HFFc6 (cell line): Measurements from ENCODE around the gene CCDC9. TPM values are rescaled to one million over a fixed set of nuclear protein-coding genes. Genes with fewer than 3 reads are reported as not detected.

ENCODE experiments used
- DNase-seq: peaks from one replicate; pipeline ENCODE4 v3.0.0-alpha.2; 2018
- H3K27ac Mint-ChIP-seq: 2 replicates; pipeline ENCODE4 v1.8.0; 2020; ENCODE audit warnings: mild to moderate bottlenecking, mixed read lengths
- H3K27me3 Mint-ChIP-seq: 2 replicates; pipeline ENCODE4 v1.8.0; 2021; ENCODE audit warnings: mild to moderate bottlenecking, moderate library complexity, mixed read lengths; ENCODE audit not compliant: insufficient read depth
- H3K36me3 Mint-ChIP-seq: 2 replicates; pipeline ENCODE4 v1.8.0; 2021; ENCODE audit warnings: low read depth, mixed read lengths
- H3K4me1 Mint-ChIP-seq: 2 replicates; pipeline ENCODE4 v1.8.0; 2020; ENCODE audit warnings: low read depth, mixed read lengths
- H3K4me3 Mint-ChIP-seq: 2 replicates; pipeline ENCODE4 v1.8.0; 2020; ENCODE audit warnings: mild to moderate bottlenecking, moderate library complexity, mixed read lengths
- H3K9me3 Mint-ChIP-seq: 2 replicates; pipeline ENCODE4 v1.8.0; 2020; ENCODE audit warnings: mild to moderate bottlenecking, mixed read lengths
- long read RNA-seq: library from polyadenylated mRNA; unstranded; transcript quantifications from one replicate; pipeline ENCODE4 v2.0.0, GENCODE V29; 2019
- total RNA-seq, 6 experiments: library from RNA; stranded (reverse); fragmentation: NEBNext Ultra II Directional; extraction: Animal tissue kit (Norgen Biotek cat#: 25700); gene quantifications; 2 replicates in 1 of 6; 3 replicates in 5 of 6; pipeline ENCODE4 v1.2.3, GENCODE V29; 2021
- TF ChIP-seq, protein P1 (sequence below): fragments of 200-600 bp; sonication (generic); IDR thresholded peaks from 2 replicates; pipeline ENCODE4 v1.5.0; 2021; ENCODE audit warnings: antibody characterized with exemption, mild to moderate bottlenecking

The CCDC9 gene
- total RNA-seq = 10 to 100 TPM; 20.6 to 30.6 (median 23.8) TPM
- long read RNA-seq = 0 reads

DNA sequence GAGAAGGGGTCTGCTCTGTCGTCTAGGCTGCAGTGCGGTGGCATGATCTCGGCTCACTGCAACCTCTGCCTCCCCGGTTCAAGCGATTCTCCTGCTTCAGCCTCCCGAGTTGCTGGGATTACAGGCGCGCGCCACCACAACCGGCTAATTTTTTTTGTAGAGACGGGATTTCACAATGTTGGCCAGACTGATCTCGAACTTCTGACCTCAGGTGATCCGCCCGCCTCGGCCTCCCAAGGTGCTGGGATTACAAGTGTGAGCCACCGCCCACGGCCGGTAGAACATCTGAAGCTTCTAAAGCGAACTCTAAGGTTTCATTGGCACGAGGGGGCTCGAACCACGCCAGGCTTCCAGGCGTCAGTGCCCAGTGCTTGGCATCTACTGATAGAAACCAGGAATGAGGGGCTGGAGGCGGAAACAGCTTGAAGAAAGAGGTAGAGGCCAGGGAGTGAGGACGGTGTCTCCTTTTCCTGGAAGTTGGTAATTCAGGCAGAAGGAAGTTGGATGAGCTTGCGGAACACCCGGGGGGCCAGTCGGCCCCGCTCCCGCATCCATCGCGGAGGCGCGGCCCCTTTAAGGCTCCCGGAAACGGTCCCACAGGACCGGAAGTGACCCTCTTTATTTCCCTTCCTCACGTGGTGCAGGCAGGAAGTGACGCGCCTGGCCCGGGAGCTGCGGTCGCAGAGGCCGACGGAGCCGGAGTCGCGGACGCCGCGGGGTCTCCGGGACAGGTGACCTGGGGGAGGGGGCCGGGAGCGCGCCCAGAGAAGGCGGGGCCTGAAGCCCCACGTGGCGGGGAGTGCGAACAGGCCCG, at the start of gene CCDC9:
TSS of gene CCDC9 (plus strand) at position 647 of the 814 bp plus-strand sequence. CDS start 1,876 bp downstream, outside the sequence.
- H3K27ac Mint-ChIP-seq = peak within 1 kb of the TSS; percentile 92

DNA sequence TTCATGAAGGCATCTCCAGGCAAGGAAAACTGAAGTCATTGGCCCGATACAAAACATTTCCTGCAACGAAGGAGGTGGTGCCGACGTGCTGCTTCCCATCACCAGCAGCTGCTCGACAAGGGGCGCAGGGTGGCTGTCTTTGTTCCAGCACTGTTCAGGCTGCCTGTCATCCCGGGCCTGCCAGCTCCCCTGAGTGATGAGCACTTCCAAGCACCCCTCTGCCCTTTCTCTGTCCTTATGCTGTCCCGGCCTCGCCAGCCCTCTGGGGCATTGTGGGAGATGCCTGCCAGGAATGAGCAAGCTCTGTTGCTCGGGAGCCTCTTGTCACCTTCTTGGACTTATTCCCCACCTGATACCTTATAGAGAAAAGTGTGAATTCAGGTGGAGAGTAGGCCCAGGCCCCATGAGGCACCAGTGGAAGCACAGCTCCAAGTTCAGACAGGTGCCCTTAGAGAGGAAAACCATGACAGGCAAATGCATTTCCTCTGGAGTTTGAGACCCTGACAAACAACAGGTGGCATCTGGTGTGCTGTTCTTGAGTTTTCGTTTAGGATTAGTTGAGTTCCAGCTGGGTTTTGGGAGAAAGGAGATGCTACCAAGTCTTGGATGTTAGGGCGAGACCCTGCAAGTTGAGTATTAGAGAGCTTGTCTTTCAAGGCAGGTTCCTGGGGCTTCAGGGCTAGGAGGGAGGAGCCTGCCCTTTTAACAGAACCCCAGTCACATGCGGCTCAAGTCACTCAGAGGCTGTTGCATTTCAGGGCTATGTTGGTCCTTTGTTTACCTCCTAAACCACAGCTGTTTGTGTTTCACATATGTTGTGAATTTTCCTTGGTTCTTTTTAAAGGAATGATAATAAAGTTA, 46.8 kb upstream of the CCDC9 start:
- TF ChIP-seq, protein P1, sequence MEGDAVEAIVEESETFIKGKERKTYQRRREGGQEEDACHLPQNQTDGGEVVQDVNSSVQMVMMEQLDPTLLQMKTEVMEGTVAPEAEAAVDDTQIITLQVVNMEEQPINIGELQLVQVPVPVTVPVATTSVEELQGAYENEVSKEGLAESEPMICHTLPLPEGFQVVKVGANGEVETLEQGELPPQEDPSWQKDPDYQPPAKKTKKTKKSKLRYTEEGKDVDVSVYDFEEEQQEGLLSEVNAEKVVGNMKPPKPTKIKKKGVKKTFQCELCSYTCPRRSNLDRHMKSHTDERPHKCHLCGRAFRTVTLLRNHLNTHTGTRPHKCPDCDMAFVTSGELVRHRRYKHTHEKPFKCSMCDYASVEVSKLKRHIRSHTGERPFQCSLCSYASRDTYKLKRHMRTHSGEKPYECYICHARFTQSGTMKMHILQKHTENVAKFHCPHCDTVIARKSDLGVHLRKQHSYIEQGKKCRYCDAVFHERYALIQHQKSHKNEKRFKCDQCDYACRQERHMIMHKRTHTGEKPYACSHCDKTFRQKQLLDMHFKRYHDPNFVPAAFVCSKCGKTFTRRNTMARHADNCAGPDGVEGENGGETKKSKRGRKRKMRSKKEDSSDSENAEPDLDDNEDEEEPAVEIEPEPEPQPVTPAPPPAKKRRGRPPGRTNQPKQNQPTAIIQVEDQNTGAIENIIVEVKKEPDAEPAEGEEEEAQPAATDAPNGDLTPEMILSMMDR = no peak
- peaks cover 24% of the 10 kb centered on the region for H3K36me3 Mint-ChIP-seq
- H3K9me3 Mint-ChIP-seq = no peaks in the 10 kb centered on the region
- H3K27me3 Mint-ChIP-seq = peaks cover 6% of the 10 kb centered on the region; the same call in 1 of the 2 replicates
- no peak overlapping the region for H3K4me3 Mint-ChIP-seq
- H3K4me1 Mint-ChIP-seq = peaks cover 16% of the 10 kb centered on the region
- peak overlapping the region; percentile 92 for H3K27ac Mint-ChIP-seq
- no peak for DNase-seq

More for the DNA sequence above, at the start of gene CCDC9:
- TF ChIP-seq, protein P1 = no peak
- peak; percentile 95 for DNase-seq
- Mint-ChIP-seq H3K4me1 (peaks cover 52% of the 10 kb centered on the region), H3K4me3 (peak within 1 kb of the TSS; percentile 92), H3K9me3 (no peaks in the 10 kb centered on the region), H3K36me3 (peaks cover 28% of the 10 kb centered on the region), H3K27me3 (no peaks in the 10 kb centered on the region; the same call in none of the 2 replicates)

GRCh38 chr19:47210180-47210490, 46.2 kb upstream of the CCDC9 start:
- H3K27me3 Mint-ChIP-seq = peaks cover 6% of the 10 kb centered on the region; the same call in 1 of the 2 replicates
- H3K4me1 Mint-ChIP-seq = peaks cover 16% of the 10 kb centered on the region
- TF ChIP-seq, protein P1 = no peak
- no peak overlapping the region for H3K4me3 Mint-ChIP-seq
- no peaks in the 10 kb centered on the region for H3K9me3 Mint-ChIP-seq
- peak overlapping the region; percentile 92 for H3K27ac Mint-ChIP-seq
- H3K36me3 Mint-ChIP-seq = peaks cover 19% of the 10 kb centered on the region
- DNase-seq = no peak

- Mint-ChIP-seq H3K27ac (peak overlapping the region; percentile 92), H3K4me3 (no peak overlapping the region; the same call in 1 of the 2 replicates), H3K36me3 (peaks cover 15% of the 10 kb centered on the region), H3K4me1 (peaks cover 16% of the 10 kb centered on the region), H3K27me3 (peaks cover 6% of the 10 kb centered on the region; the same call in 1 of the 2 replicates), H3K9me3 (no peaks in the 10 kb centered on the region)
- peak; percentile 72 for DNase-seq
- TF ChIP-seq, protein P1 = peak; percentile 93
Observed at GRCh38 chr19:47210689-47211316, 45.5 kb upstream of the CCDC9 start.

DNA sequence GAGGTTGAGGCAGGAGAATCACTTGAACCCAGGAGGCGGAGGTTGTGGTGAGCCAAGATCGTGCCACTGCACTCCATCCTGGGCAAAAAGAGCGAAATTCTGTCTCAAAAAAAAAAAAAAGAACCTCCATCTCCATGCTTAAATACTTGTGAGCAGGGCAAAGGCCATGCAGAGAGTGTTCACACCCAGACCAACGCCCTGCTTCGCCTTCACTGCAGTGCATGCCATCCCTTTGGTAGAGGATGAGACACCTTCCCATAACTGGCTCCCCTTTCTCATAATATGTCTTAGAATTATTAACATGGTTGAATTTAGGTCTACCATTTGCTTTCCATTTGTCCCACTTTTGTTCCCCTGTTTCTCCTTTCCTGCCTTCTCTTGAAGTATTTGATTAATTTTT, 40.7 kb upstream of the CCDC9 start:
- Mint-ChIP-seq H3K36me3 (peaks cover 4% of the 10 kb centered on the region), H3K27ac (no peak overlapping the region), H3K9me3 (no peaks in the 10 kb centered on the region), H3K4me1 (peaks cover 5% of the 10 kb centered on the region), H3K4me3 (no peak overlapping the region), H3K27me3 (peaks cover 7% of the 10 kb centered on the region)
- DNase-seq = no peak
- TF ChIP-seq, protein P1 = no peak
